Osteoblast (primary cell): ENCODE results near the gene CCDC13. TPM values are rescaled to one million over a fixed set of nuclear protein-coding genes. Genes with fewer than 3 reads are reported as not detected.

Source experiments
- DNase-seq: peaks from one replicate; pipeline ENCODE4 v3.0.0; 2011; ENCODE audit warnings: low spot score, mixed read lengths; ENCODE audit not compliant: insufficient read length; ENCODE audit errors: missing footprints
- H2AFZ ChIP-seq: 2 replicates; pipeline ENCODE4 v1.6.0; 2011; ENCODE audit warnings: mild to moderate bottlenecking, low read length
- H3K27ac ChIP-seq: 2 replicates; pipeline ENCODE4 v1.5.1; 2011; ENCODE audit warnings: mild to moderate bottlenecking, low read depth, low read length, moderate library complexity
- H3K27me3 ChIP-seq: 2 replicates; pipeline ENCODE4 v1.6.0; 2012; ENCODE audit warnings: mild to moderate bottlenecking, control low read depth, inconsistent platforms, low read length, moderate library complexity; ENCODE audit not compliant: insufficient read depth
- H3K36me3 ChIP-seq: 2 replicates; pipeline ENCODE4 v1.5.1; 2011; ENCODE audit warnings: mild to moderate bottlenecking, low read length, control low read depth, moderate library complexity; ENCODE audit not compliant: insufficient read depth
- H3K4me1 ChIP-seq: 2 replicates; pipeline ENCODE4 v1.5.1; 2011; ENCODE audit warnings: mild to moderate bottlenecking, low read length, control low read depth, moderate library complexity; ENCODE audit not compliant: insufficient read depth
- H3K4me2 ChIP-seq: 2 replicates; pipeline ENCODE4 v1.6.0; 2011; ENCODE audit warnings: mild to moderate bottlenecking, low read length; ENCODE audit not compliant: insufficient read depth
- H3K4me3 ChIP-seq: fragments of 200-600 bp; sonication (generic); 3 replicates; pipeline ENCODE4 v1.5.1; 2012; ENCODE audit warnings: mild to moderate bottlenecking, low read length, inconsistent platforms; ENCODE audit not compliant: insufficient read depth
- H3K79me2 ChIP-seq: 2 replicates; pipeline ENCODE4 v1.6.0; 2012; ENCODE audit warnings: mild to moderate bottlenecking, low read length, control low read depth, inconsistent platforms; ENCODE audit not compliant: insufficient read depth
- H3K9me3 ChIP-seq: 2 replicates; pipeline ENCODE4 v1.5.1; 2011; ENCODE audit warnings: low read depth, low read length, control low read depth
- H4K20me1 ChIP-seq: 2 replicates; pipeline ENCODE4 v1.6.0; 2012; ENCODE audit warnings: mild to moderate bottlenecking, low read length, control low read depth; ENCODE audit not compliant: insufficient read depth
- total RNA-seq: library from RNA; depleted of rRNA; stranded (reverse); fragments of >200 nt; gene quantifications from 2 replicates; pipeline ENCODE4 v1.2.3, GENCODE V29; 2012
- TF ChIP-seq, protein P1 (sequence below): IDR thresholded peaks from 2 replicates; pipeline ENCODE4 v1.5.1; 2011; ENCODE audit warnings: mild to moderate bottlenecking, low read depth, low read length, moderate library complexity; ENCODE audit errors: extremely low read depth

Gene CCDC13
- total RNA-seq, 1 donor = 0.72 TPM

DNA sequence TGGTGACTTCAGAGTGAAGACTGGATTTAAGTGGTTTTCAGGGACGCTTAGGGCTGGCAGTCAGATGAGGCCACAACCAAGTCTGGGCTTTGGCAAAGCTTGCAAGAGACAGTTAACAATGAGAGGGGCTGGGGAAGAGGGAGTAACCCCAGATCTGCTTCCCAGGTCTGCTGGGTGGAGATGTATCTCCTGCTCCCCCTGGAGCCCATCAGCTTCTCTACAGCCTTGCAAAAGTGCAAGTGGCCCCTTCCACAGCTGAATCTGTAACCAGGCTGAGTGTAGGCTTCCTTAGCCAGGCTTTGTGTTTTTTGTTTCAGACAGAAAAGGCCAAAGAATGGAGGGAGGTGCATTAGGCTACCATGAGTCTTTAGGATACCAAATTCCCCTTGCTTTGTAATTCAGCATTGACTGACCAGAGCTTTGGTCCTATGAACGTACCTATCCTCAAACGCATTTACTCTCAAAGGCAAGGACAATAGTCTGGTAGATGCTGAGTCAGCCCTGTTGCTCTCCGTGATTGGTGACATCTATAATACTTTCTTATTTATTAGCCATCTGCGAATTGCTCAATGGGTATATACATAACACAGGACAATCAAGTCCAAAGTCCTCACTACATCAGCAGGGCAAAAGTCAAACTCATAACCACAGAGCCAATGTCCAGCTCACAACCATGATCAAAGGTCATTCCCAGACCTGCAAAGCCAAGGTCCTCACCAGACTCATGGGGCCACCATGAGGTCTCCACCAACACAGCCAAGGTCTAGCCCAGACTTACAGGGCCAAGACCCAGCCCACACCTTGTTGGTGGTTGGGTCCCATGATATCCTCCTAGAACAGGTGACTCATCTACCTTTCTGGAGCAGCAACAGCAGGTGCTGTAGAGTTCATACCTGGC lies 17.1 kb downstream of the CCDC13 start:
- Histone ChIP-seq H3K4me3 (no peak overlapping the region), H3K4me1 (no peaks in the 10 kb centered on the region), H4K20me1 (no peaks in the 10 kb centered on the region), H3K4me2 (no peak overlapping the region), H3K27ac (no peak overlapping the region), H3K79me2 (no peaks in the 10 kb centered on the region), H3K36me3 (no peaks in the 10 kb centered on the region), H3K27me3 (peaks cover 7% of the 10 kb centered on the region), H3K9me3 (no peaks in the 10 kb centered on the region), H2AFZ (no peak overlapping the region)
- no peak for DNase-seq
- TF ChIP-seq, protein P1, sequence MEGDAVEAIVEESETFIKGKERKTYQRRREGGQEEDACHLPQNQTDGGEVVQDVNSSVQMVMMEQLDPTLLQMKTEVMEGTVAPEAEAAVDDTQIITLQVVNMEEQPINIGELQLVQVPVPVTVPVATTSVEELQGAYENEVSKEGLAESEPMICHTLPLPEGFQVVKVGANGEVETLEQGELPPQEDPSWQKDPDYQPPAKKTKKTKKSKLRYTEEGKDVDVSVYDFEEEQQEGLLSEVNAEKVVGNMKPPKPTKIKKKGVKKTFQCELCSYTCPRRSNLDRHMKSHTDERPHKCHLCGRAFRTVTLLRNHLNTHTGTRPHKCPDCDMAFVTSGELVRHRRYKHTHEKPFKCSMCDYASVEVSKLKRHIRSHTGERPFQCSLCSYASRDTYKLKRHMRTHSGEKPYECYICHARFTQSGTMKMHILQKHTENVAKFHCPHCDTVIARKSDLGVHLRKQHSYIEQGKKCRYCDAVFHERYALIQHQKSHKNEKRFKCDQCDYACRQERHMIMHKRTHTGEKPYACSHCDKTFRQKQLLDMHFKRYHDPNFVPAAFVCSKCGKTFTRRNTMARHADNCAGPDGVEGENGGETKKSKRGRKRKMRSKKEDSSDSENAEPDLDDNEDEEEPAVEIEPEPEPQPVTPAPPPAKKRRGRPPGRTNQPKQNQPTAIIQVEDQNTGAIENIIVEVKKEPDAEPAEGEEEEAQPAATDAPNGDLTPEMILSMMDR = peak; percentile 58

DNA sequence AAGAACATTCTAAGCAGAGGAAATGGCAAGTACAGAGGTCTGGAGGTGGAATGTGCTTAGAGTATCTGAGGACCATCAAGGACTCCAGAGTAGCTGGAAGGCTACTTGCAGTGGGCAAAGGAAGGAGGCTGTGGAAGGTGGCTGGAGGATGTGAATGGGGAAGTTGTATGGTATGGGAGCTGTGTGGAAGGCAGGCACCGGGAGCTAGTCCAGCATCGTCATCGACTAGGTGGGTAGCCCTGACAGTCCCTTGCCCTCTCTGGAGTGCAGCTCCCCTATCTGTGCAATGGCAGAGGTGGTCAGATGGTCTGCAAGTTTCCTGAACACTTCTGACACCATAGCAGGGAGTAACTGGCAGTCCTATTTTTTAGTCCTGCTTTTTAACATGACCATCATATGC lies 19.3 kb downstream of the CCDC13 start:
- DNase-seq = no peak
- Histone ChIP-seq H3K4me1 (no peaks in the 10 kb centered on the region), H3K36me3 (no peaks in the 10 kb centered on the region), H4K20me1 (no peaks in the 10 kb centered on the region), H2AFZ (no peak overlapping the region), H3K4me3 (no peak overlapping the region), H3K9me3 (no peaks in the 10 kb centered on the region), H3K79me2 (no peaks in the 10 kb centered on the region), H3K27me3 (peaks cover 7% of the 10 kb centered on the region), H3K4me2 (no peak overlapping the region), H3K27ac (no peak overlapping the region)
- TF ChIP-seq, protein P1 = no peak

DNA sequence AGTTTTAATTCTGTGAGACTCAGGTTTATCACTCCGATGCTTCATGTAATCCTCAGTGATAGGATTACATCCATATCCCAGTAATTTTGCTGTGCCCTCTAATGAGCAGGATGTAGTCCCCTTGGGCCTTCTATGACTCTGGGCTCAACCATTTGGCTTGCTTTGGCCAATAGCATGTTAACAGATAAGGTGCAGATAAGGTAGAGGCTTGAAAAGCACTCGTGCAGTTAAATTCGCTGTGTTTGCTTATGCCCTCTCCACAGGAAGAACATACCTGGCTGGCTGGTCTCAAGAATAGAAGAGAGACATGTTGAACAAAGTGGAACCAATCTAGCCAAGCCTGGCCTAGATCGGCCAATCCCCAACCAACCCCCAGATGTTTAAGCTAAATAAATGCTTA lies 20.1 kb downstream of the CCDC13 start:
- no peak overlapping the region for H3K4me2 ChIP-seq
- H3K27ac ChIP-seq = no peak overlapping the region
- H4K20me1 ChIP-seq = no peaks in the 10 kb centered on the region
- no peak overlapping the region for H3K4me3 ChIP-seq
- DNase-seq = no peak
- H3K79me2 ChIP-seq = no peaks in the 10 kb centered on the region
- no peaks in the 10 kb centered on the region for H3K36me3 ChIP-seq
- H3K9me3 ChIP-seq = no peaks in the 10 kb centered on the region
- peaks cover 4% of the 10 kb centered on the region for H3K27me3 ChIP-seq
- no peaks in the 10 kb centered on the region for H3K4me1 ChIP-seq
- no peak overlapping the region for H2AFZ ChIP-seq
- TF ChIP-seq, protein P1 = no peak

DNA sequence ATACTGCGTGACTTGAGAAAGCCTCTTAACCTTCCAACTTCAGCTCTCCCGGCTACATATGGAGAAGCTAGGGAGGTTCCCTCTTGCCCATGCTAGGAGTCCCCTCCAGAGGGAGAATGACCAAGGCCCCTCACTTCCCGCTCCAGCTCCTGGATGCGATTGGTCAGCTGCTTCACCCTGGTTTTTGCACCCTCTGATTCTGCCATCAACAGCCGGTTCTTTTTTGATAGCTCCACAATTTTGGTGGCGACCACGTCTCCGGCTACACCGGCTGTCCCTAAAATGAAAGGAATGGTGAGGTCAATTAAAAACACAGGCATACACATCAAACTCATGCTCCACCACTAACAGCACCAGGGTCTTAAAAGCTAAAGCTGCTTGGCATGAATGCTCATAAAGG lies 20.6 kb downstream of the CCDC13 start:
- H3K36me3 ChIP-seq = no peaks in the 10 kb centered on the region
- H3K4me1 ChIP-seq = no peaks in the 10 kb centered on the region
- no peak overlapping the region for H2AFZ ChIP-seq
- no peak overlapping the region for H3K4me3 ChIP-seq
- H4K20me1 ChIP-seq = no peaks in the 10 kb centered on the region
- H3K27me3 ChIP-seq = peaks cover 1% of the 10 kb centered on the region
- H3K79me2 ChIP-seq = no peaks in the 10 kb centered on the region
- no peak overlapping the region for H3K4me2 ChIP-seq
- no peaks in the 10 kb centered on the region for H3K9me3 ChIP-seq
- TF ChIP-seq, protein P1 = no peak
- DNase-seq = no peak
- H3K27ac ChIP-seq = no peak overlapping the region
